H1 (cell line): Measurements from ENCODE around the gene CHRNA3. TPM values are rescaled to one million over a fixed set of nuclear protein-coding genes. Genes with fewer than 3 reads are reported as not detected.
A peak's percentile ranks its signal among the peaks of the same experiment; 100 is the strongest.

Source experiments
- CTCF ChIA-PET: fragments of 300-600 bp; sonication (Branson Sonifier 250); formaldehyde crosslinking; loops from one replicate; lab custom pipeline; 2021; ENCODE audit not compliant: partially characterized antibody; lab: Charles Lee
- POLR2A ChIA-PET: fragments of 300-600 bp; sonication (Branson Sonifier 250); formaldehyde crosslinking; loops from one replicate; lab custom pipeline; 2021; ENCODE audit warnings: inconsistent platforms; ENCODE audit not compliant: partially characterized antibody; lab: Charles Lee
- DNase-seq, 2 experiments: peaks; one replicate each; pipeline versions ENCODE4 v3.0.0 to v3.0.0-alpha.2; 2010 to 2022; ENCODE audit warnings: low spot score in 2 of 2, low read depth in 1 of 2, mixed read lengths in 1 of 2
- FAIRE-seq: peaks from 2 replicates; lab custom pipeline; 2011; peaks lifted over from hg19 to GRCh38; lab: Jason Lieb, UNC
- H2AFZ ChIP-seq: 2 replicates; pipeline ENCODE4 v1.8.1; 2012; ENCODE audit warnings: low read length, inconsistent platforms
- H2AK5ac ChIP-seq: 2 replicates; pipeline ENCODE4 v1.6.1; 2013; ENCODE audit warnings: low read depth, low read length
- H2BK120ac ChIP-seq: replicated peaks from 2 replicates; pipeline ENCODE3; 2013; ENCODE audit warnings: low read depth, low read length, inconsistent platforms
- H2BK12ac ChIP-seq: 2 replicates; pipeline ENCODE4 v1.6.1; 2013; ENCODE audit warnings: low read depth, low read length
- H2BK15ac ChIP-seq: 2 replicates; pipeline ENCODE4 v1.6.1; 2013; ENCODE audit warnings: low read length
- H2BK20ac ChIP-seq: 2 replicates; pipeline ENCODE4 v1.6.1; 2013; ENCODE audit warnings: low read length
- H2BK5ac ChIP-seq: 2 replicates; pipeline ENCODE4 v1.6.1; 2013; ENCODE audit warnings: low read depth, low read length
- H3K14ac ChIP-seq: 2 replicates; pipeline ENCODE4 v1.6.1; 2013; ENCODE audit warnings: inconsistent platforms; ENCODE audit not compliant: insufficient read length
- H3K18ac ChIP-seq: 2 replicates; pipeline ENCODE4 v1.6.1; 2013; ENCODE audit warnings: low read length; ENCODE audit errors: extremely low read depth
- H3K23ac ChIP-seq: 2 replicates; pipeline ENCODE4 v1.6.1; 2013; ENCODE audit warnings: inconsistent platforms; ENCODE audit not compliant: insufficient read length
- H3K23me2 ChIP-seq: 2 replicates; pipeline ENCODE4 v1.6.1; 2013; ENCODE audit warnings: low read depth, low read length
- H3K27ac ChIP-seq: 2 replicates; pipeline ENCODE4 v1.6.1; 2011; ENCODE audit warnings: low read depth, low read length, inconsistent platforms
- H3K27me3 ChIP-seq, 4 experiments: replicated peaks in 1 of 4; 1 replicate in 1 of 4; 2 replicates in 3 of 4; pipeline versions ENCODE4 v1.6.1 to v1.8.1; 2011 to 2013; ENCODE audit warnings: low read length in 3 of 4, mild to moderate bottlenecking in 3 of 4, inconsistent platforms in 2 of 4, mixed read lengths in 2 of 4, moderate library complexity in 1 of 4; ENCODE audit not compliant: control insufficient read depth in 3 of 4, insufficient read depth in 3 of 4; ENCODE audit errors: extremely low read depth in 1 of 4
- H3K36me3 ChIP-seq, 4 experiments: 2 replicates each; pipeline versions ENCODE4 v1.6.1 to v1.8.1; 2011 to 2013; ENCODE audit warnings: mild to moderate bottlenecking in 4 of 4, low read length in 3 of 4, moderate library complexity in 2 of 4, control low read depth in 1 of 4, inconsistent platforms in 1 of 4; ENCODE audit not compliant: insufficient read depth in 4 of 4, control insufficient read depth in 2 of 4
- H3K4ac ChIP-seq: replicated peaks from 2 replicates; pipeline ENCODE3; 2013; ENCODE audit warnings: low read length, low read depth, mixed read lengths, inconsistent platforms; ENCODE audit not compliant: insufficient read length
- H3K4me1 ChIP-seq, 4 experiments: replicated peaks in 1 of 4; 1 replicate in 1 of 4; 2 replicates in 3 of 4; pipeline versions ENCODE4 v1.6.1 to v1.8.1; 2011 to 2013; ENCODE audit warnings: low read length in 3 of 4, inconsistent platforms in 2 of 4, mixed read lengths in 1 of 4; ENCODE audit not compliant: insufficient read depth in 4 of 4, control insufficient read depth in 3 of 4
- H3K4me2 ChIP-seq, 2 experiments: 2 replicates each; pipeline versions ENCODE4 v1.6.1 to v1.8.1; 2011 to 2013; ENCODE audit warnings: low read depth in 2 of 2, low read length in 2 of 2, control low read depth in 1 of 2, inconsistent platforms in 1 of 2, mild to moderate bottlenecking in 1 of 2; ENCODE audit not compliant: insufficient read depth in 1 of 2
- H3K4me3 ChIP-seq, 4 experiments: fragments of 200-600, 300-600 bp in 1 of 4; sonication (generic), shearing (Covaris generic), sonication (Bioruptor Twin) in 1 of 4; 2 replicates each; pipeline versions ENCODE4 v1.5.1 to v1.8.1; 2011 to 2016; ENCODE audit warnings: low read length in 4 of 4, low read depth in 3 of 4, control low read depth in 2 of 4, inconsistent platforms in 2 of 4, mild to moderate bottlenecking in 2 of 4, mixed read lengths in 1 of 4, moderate library complexity in 1 of 4; ENCODE audit not compliant: insufficient read depth in 2 of 4; ENCODE audit errors: extremely low read depth in 1 of 4
- H3K56ac ChIP-seq: replicated peaks from 2 replicates; pipeline ENCODE3; 2013; ENCODE audit warnings: low read depth, mild to moderate bottlenecking, mixed read lengths, low read length, inconsistent platforms; ENCODE audit not compliant: insufficient read length
- H3K79me1 ChIP-seq: 2 replicates; pipeline ENCODE4 v1.6.1; 2013; ENCODE audit warnings: low read depth, low read length, control low read depth
- H3K79me2 ChIP-seq, 2 experiments: 2 replicates each; pipeline versions ENCODE4 v1.6.1 to v1.8.1; 2012 to 2013; ENCODE audit warnings: low read length in 2 of 2, mild to moderate bottlenecking in 2 of 2, inconsistent platforms in 1 of 2; ENCODE audit not compliant: insufficient read depth in 2 of 2, control insufficient read depth in 1 of 2
- H3K9ac ChIP-seq, 4 experiments: replicated peaks in 1 of 4; 1 replicate in 1 of 4; 2 replicates in 3 of 4; pipeline versions ENCODE4 v1.6.1 to v1.8.1; 2011 to 2013; ENCODE audit warnings: low read depth in 3 of 4, low read length in 3 of 4, control low read depth in 2 of 4, mild to moderate bottlenecking in 2 of 4, moderate library complexity in 2 of 4, inconsistent platforms in 1 of 4; ENCODE audit errors: extremely low read depth in 1 of 4
- H3K9me3 ChIP-seq, 2 experiments: 2 replicates each; pipeline versions ENCODE4 v1.6.1 to v1.8.1; 2012 to 2013; ENCODE audit warnings: mild to moderate bottlenecking in 2 of 2, moderate library complexity in 2 of 2, control low read depth in 1 of 2, inconsistent platforms in 1 of 2, low read depth in 1 of 2, low read length in 1 of 2, mixed read lengths in 1 of 2; ENCODE audit not compliant: insufficient read depth in 2 of 2
- H4K20me1 ChIP-seq, 2 experiments: replicated peaks in 1 of 2; 2 replicates each; pipeline versions ENCODE3 to v1.8.1; 2011 to 2013; ENCODE audit warnings: inconsistent platforms in 2 of 2, low read length in 2 of 2, mild to moderate bottlenecking in 1 of 2; ENCODE audit not compliant: insufficient read depth in 2 of 2, control insufficient read depth in 1 of 2
- H4K5ac ChIP-seq: 2 replicates; pipeline ENCODE4 v1.6.1; 2013; ENCODE audit warnings: low read length, low read depth, mixed read lengths, inconsistent platforms; ENCODE audit not compliant: insufficient read length
- H4K8ac ChIP-seq: 2 replicates; pipeline ENCODE4 v1.8.0; 2013; ENCODE audit warnings: mild to moderate bottlenecking, moderate library complexity, low read length, inconsistent platforms; ENCODE audit not compliant: insufficient read depth; ENCODE audit errors: extremely low read depth
- H4K91ac ChIP-seq: replicated peaks from 2 replicates; pipeline ENCODE3; 2013; ENCODE audit warnings: low read length, mixed read lengths, inconsistent platforms; ENCODE audit not compliant: insufficient read length
- CTCF ChIP-seq, 3 experiments: IDR thresholded peaks; 1 replicate in 2 of 3; 2 replicates in 1 of 3; pipeline versions ENCODE4 v1.5.1 to v1.6.1; 2011; ENCODE audit warnings: low read length in 3 of 3, mild to moderate bottlenecking in 3 of 3, inconsistent platforms in 2 of 3, low read depth in 1 of 3, moderate library complexity in 1 of 3; ENCODE audit not compliant: insufficient read depth in 1 of 3; ENCODE audit errors: control extremely low read depth in 1 of 3
- RAD21 ChIP-seq, 2 experiments: IDR thresholded peaks in 1 of 2; conservative IDR thresholded peaks in 1 of 2; 2 replicates each; pipeline ENCODE4 v1.6.1; 2011; ENCODE audit warnings: low read depth in 2 of 2, low read length in 2 of 2, improper control_type of control experiment in 1 of 2, inconsistent platforms in 1 of 2, mild to moderate bottlenecking in 1 of 2, moderate library complexity in 1 of 2
- SP4 ChIP-seq: IDR thresholded peaks from 2 replicates; pipeline ENCODE4 v1.6.1; 2012; ENCODE audit warnings: low read length, inconsistent platforms
- TBP ChIP-seq: IDR thresholded peaks from 2 replicates; pipeline ENCODE4 v1.6.1; 2011; ENCODE audit warnings: low read depth, low read length, improper control_type of control experiment
- whole genome bisulfite sequencing, 2 experiments: shearing (Covaris generic) in 1 of 2; methylation state at CpG; one replicate each; pipeline versions ENCODE4 v1.1.6 to v1.1.7; 2013 to 2015; ENCODE audit warnings: low lambda C conversion rate in 2 of 2, mixed read lengths in 2 of 2, inconsistent platforms in 1 of 2, low coverage in 1 of 2, missing lambda C conversion rate in 1 of 2; ENCODE audit not compliant: insufficient replicate concordance in 2 of 2, insufficient coverage in 1 of 2, insufficient read length in 1 of 2; ENCODE audit errors: extremely low coverage in 1 of 2, missing lambda C conversion rate in 1 of 2; 5-methylcytosine and 5-hydroxymethylcytosine counted together
- polyA plus RNA-seq, 7 experiments: library from polyadenylated mRNA; depleted of rRNA in 3 of 7; stranded (reverse) in 5 of 7; unstranded in 2 of 7; fragments of >200 nt in 5 of 7; fragments of 200-250 nt in 2 of 7; gene quantifications; 1 replicate in 5 of 7; 2 replicates in 1 of 7; 4 replicates in 1 of 7; pipeline versions ENCODE4 v1.2.1 to v1.2.3, GENCODE V29; 2011 to 2013; ENCODE audit warnings: missing spikeins in 2 of 7, mixed read lengths in 2 of 7
- total RNA-seq: library from RNA; stranded (reverse); fragmentation: NEBNext Ultra II Directional; extraction: Animal tissue kit (Norgen Biotek cat#: 25700); gene quantifications from 2 replicates; pipeline ENCODE4 v1.2.1, GENCODE V29; 2021

CHRNA3 gene
- total and polyA plus RNA-seq, 2 of the 8 experiments (the other 6 are each of a cell fraction or from before 2014, with no cell fraction given) = 2.1 to 4.7 TPM

- peak; percentile 72 to 98 for DNase-seq
- H3K4me3 ChIP-seq = no peak overlapping the region
- no peak overlapping the region; the same call in 1 of the 2 replicates for H2AFZ ChIP-seq
- H3K14ac ChIP-seq = no peak overlapping the region
- H3K36me3 ChIP-seq = no peaks in the 10 kb centered on the region
- peak overlapping the region; percentile 16; the same call in 1 of the 2 replicates for H2BK15ac ChIP-seq
- no peaks in the 10 kb centered on the region for H3K9me3 ChIP-seq
- no peak overlapping the region for H3K18ac ChIP-seq
- H4K91ac ChIP-seq = no peak overlapping the region
- CTCF ChIA-PET = interaction anchor here (1.0 to 7.6 kb wide), 20 partner anchors 11 to 311 kb away, joined by 3 to 81 read pairs (median 6); partner anchors contain the start of gene CHRNA5
- no peak overlapping the region for H2BK120ac ChIP-seq
- POLR2A ChIA-PET = no interaction called here
- no peak overlapping the region for H4K8ac ChIP-seq
- FAIRE-seq = peak; percentile 97
- H4K20me1 ChIP-seq = no peaks in the 10 kb centered on the region
- H2AK5ac ChIP-seq = no peak overlapping the region
- no peak overlapping the region for H2BK12ac ChIP-seq
- no peaks in the 10 kb centered on the region for H3K79me2 ChIP-seq
- H3K27ac ChIP-seq = no peak overlapping the region
- H2BK5ac ChIP-seq = no peak overlapping the region
- H3K4ac ChIP-seq = no peak overlapping the region
- WGBS, 2 experiments = 55% methylated on average over 8 of the region's 8 CpGs; no CpG with 5 or more reads in 1 of the 2 experiments
- H3K23ac ChIP-seq = no peak overlapping the region
- H4K5ac ChIP-seq = no peak overlapping the region
- no peak overlapping the region for H2BK20ac ChIP-seq
- H3K23me2 ChIP-seq = peaks cover 14% of the 10 kb centered on the region; the same call in 1 of the 2 replicates
- H3K27me3 ChIP-seq = peaks cover 6 to 39% (median 35%) of the 10 kb centered on the region in 4 experiments
- H3K79me1 ChIP-seq = no peaks in the 10 kb centered on the region
- H3K56ac ChIP-seq = no peak overlapping the region
- H3K4me2 ChIP-seq = no peak overlapping the region
- TF ChIP-seq RAD21 (IDR thresholded peaks at IDR 0.05 in 1 of 2, conservative IDR thresholded peaks at IDR 0.05 in 1 of 2; ENCODE audit: low read depth in 2 of 2, low read length in 2 of 2) = peak; percentile 89 to 92
- peak; percentile 60 to 92 (median 82) for TF ChIP-seq CTCF (IDR thresholded peaks at IDR 0.05; ENCODE audit: control extremely low read depth in 1 of 3, insufficient read depth in 1 of 3, low read depth in 1 of 3, low read length in 3 of 3)
- TF ChIP-seq TBP = no peak
- peak; percentile 24; the same call in 1 of the 2 replicates for TF ChIP-seq SP4
- H3K4me1 ChIP-seq = peaks cover 0 to 10% (median 2%) of the 10 kb centered on the region in 4 experiments; a peak in 6 of 7 replicates
- no peak overlapping the region for H3K9ac ChIP-seq
These were observed 2.3 kb downstream of the CHRNA3 start for GRCh38 chr15:78618490-78618934.
